ENCODE results near the gene GID8.

The GID8 gene

GRCh38 chr20:62928246-62928939, 9.6 kb upstream of the GID8 start:
- no peak for TF ChIP-seq CTCF (IDR thresholded peaks at IDR 0.05; ENCODE audit: low read depth, low read length)
- DNase-seq (ENCODE audit: extremely low read depth, low read depth), result no peak

GRCh38 chr20:62929051-62929538, 8.9 kb upstream of the GID8 start:
- DNase-seq (ENCODE audit: extremely low read depth, low read depth), result no peak
- no peak for TF ChIP-seq CTCF (IDR thresholded peaks at IDR 0.05; ENCODE audit: low read depth, low read length)

GRCh38 chr20:62931464-62931863, 6.5 kb upstream of the GID8 start:
- TF ChIP-seq CTCF (IDR thresholded peaks at IDR 0.05; ENCODE audit: low read depth, low read length), result no peak

GRCh38 chr20:62933966-62934365, 4.0 kb upstream of the GID8 start:
- TF ChIP-seq CTCF (IDR thresholded peaks at IDR 0.05; ENCODE audit: low read depth, low read length), result no peak
- no peak for DNase-seq (ENCODE audit: extremely low read depth, low read depth)

More at GRCh38 chr20:62931464-62931863, 6.5 kb upstream of the GID8 start:
- DNase-seq (ENCODE audit: extremely low read depth, low read depth), result no peak

- DNase-seq (ENCODE audit: extremely low read depth, low read depth), result no peak
- no peak for TF ChIP-seq CTCF (IDR thresholded peaks at IDR 0.05; ENCODE audit: low read depth, low read length)
These were observed 2.6 kb upstream of the GID8 start for GRCh38 chr20:62935204-62935967.

- no peak for TF ChIP-seq CTCF (IDR thresholded peaks at IDR 0.05; ENCODE audit: low read depth, low read length)
- no peak for DNase-seq (ENCODE audit: extremely low read depth, low read depth)
These were observed 1.9 kb upstream of the GID8 start for GRCh38 chr20:62935968-62936585.
